Astrocyte (in vitro differentiated cells and primary cell): ENCODE results near the gene PAX3.

Experiments
- CTCF ChIP-seq: IDR thresholded peaks from 2 replicates; pipeline ENCODE4 v1.5.1; 2011; ENCODE audit warnings: low read depth, mild to moderate bottlenecking, inconsistent platforms, low read length, moderate library complexity; ENCODE audit not compliant: insufficient read depth
- EZH2 ChIP-seq: IDR thresholded peaks from 2 replicates; pipeline ENCODE4 v1.6.1; 2012; ENCODE audit warnings: mild to moderate bottlenecking, low read length, inconsistent platforms; ENCODE audit not compliant: insufficient read depth

- no peak for TF ChIP-seq EZH2
- no peak for TF ChIP-seq CTCF
These were observed 129.5 kb downstream of the PAX3 start for GRCh38 chr2:222169346-222169745.
